T-helper 1 cell treated with Interleukin-12 subunit alpha and Interleukin-12 subunit beta and Interleukin-4 antibody, amounts not matched to agents 30 μg/mL and 1 μg/mL, for 36 hours (primary cell): ENCODE measurements around the gene CDRT4.

Experiments used
- H3K27ac Mint-ChIP-seq: one replicate; pipeline ENCODE4 v1.8.0; 2021; ENCODE audit warnings: mild to moderate bottlenecking, mixed read lengths
- H3K27me3 Mint-ChIP-seq: one replicate; pipeline ENCODE4 v1.8.0; 2021; ENCODE audit warnings: low read depth, mixed read lengths
- H3K36me3 Mint-ChIP-seq: one replicate; pipeline ENCODE4 v1.8.0; 2021; ENCODE audit warnings: low read depth, mixed read lengths
- H3K4me1 Mint-ChIP-seq: one replicate; pipeline ENCODE4 v1.8.0; 2021; ENCODE audit warnings: low read depth, mixed read lengths
- H3K4me3 Mint-ChIP-seq: one replicate; pipeline ENCODE4 v1.8.0; 2021; ENCODE audit warnings: mild to moderate bottlenecking, moderate library complexity, mixed read lengths
- H3K9me3 Mint-ChIP-seq: one replicate; pipeline ENCODE4 v1.8.0; 2021; ENCODE audit warnings: mixed read lengths

Gene CDRT4

DNA sequence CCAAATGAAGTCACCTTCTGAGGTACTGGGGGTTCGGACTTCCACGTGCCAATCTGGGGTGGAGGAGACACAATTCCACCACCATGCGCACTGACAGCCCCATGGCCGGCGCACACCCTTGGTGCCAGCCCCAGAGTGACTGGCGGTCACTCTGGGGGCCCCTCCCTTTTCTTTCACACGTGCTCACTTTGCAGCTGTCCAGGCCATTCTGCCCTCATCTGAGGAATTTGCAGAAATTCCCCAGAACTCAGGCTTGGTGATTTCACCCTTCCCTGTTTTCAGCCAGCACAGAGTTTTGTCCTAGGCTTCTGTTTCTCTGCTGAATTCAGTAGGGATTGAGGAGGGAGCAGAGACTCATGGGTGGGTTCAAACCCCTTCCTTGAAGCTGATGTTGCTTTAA, 54.8 kb downstream of the CDRT4 start:
- no peaks in the 10 kb centered on the region for H3K36me3 Mint-ChIP-seq
- no peaks in the 10 kb centered on the region for H3K27me3 Mint-ChIP-seq
- no peaks in the 10 kb centered on the region for H3K4me1 Mint-ChIP-seq
- no peaks in the 10 kb centered on the region for H3K9me3 Mint-ChIP-seq
- H3K4me3 Mint-ChIP-seq, result no peak overlapping the region
- H3K27ac Mint-ChIP-seq, result no peak overlapping the region

DNA sequence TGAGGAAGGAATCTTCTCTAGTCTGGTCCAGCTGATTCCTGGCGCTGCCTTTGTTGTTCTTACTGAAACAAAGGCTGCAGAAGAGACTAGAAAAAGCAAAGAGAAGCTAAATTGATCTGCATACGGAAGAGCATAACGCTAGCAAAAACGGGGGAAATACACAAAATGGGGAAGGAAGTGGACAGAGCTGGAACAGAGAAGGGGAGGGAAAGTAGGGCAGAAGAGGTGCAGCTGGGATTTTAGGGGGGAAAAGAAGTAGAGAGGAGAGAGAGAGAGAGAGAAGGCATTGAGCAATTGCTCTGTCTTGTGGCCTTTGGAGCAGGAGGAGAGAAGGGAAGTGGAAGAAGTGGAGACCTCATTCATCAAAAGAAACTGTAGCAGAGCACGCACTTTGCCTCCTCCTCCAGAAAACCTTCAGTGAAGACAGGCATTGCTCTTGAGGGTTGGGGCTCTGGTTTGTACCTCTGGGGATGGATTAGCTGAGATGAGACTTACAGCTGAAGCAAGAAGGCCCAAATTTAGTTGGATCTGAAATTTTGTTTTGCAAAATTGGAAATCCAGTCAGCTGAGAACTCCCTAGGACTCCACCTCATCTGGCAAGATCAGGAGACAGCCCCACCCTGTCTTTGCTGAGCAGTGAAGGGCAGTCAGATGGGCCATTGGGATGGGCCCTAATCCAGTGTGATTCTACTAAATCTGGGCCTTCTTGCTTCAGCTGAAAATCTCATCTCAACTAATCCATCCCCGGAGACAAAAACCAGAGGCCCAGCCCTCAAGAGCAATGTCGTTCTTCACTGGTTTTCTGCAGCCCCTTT, 55.8 kb downstream of the CDRT4 start:
- no peak overlapping the region for H3K4me3 Mint-ChIP-seq
- H3K27ac Mint-ChIP-seq, result no peak overlapping the region
- no peaks in the 10 kb centered on the region for H3K27me3 Mint-ChIP-seq
- no peaks in the 10 kb centered on the region for H3K9me3 Mint-ChIP-seq
- no peaks in the 10 kb centered on the region for H3K36me3 Mint-ChIP-seq
- no peaks in the 10 kb centered on the region for H3K4me1 Mint-ChIP-seq

DNA sequence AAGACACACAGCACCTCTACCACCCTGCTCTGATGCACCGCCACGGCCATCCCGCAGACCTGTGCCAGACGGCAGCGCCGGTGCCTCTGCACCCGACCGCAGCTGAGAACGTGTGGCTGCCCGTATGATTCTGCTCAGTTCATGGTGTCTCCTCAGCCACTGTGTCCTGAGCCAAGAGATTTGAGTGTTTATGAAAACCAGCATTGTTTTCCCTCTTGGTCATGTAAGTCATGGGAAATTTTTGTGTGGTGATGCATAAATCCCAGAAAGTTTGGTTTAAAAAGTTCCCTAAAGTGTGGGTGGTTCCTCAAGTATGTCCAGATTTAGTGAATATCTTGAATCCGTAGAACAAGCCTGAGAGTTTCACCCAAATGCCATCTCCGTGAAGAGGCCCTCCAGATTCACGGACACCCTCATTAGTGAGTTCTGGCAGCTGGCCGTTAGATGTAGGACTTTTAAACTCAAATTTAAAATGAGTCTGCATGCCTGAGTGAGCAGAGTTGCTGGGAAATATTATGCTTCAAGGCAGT, 57.6 kb downstream of the CDRT4 start:
- Mint-ChIP-seq H3K4me3 (no peak overlapping the region), H3K9me3 (no peaks in the 10 kb centered on the region), H3K27ac (no peak overlapping the region), H3K27me3 (no peaks in the 10 kb centered on the region), H3K4me1 (no peaks in the 10 kb centered on the region), H3K36me3 (no peaks in the 10 kb centered on the region)

DNA sequence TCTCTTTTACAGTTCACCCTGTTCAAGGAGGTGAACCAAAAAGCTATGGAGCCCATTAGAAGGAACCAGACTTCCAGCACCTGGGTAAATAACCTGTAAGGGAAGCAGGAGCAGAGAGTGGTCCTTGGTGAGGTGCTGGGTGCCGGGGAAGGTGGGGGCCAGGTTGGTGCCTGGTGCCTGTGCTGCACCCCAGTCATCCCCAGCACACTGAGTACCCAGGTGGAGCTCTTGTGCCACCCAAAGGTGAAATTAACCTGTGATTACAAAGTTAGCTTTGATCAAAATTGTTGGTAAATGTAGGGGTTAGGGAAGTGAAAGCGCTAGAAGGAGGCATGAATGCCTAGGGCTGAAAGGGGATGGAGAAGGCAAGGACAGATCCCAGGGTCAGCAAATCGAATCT, 58.6 kb downstream of the CDRT4 start:
- Mint-ChIP-seq H3K9me3 (no peaks in the 10 kb centered on the region), H3K27me3 (no peaks in the 10 kb centered on the region), H3K27ac (no peak overlapping the region), H3K4me3 (no peak overlapping the region), H3K36me3 (no peaks in the 10 kb centered on the region), H3K4me1 (no peaks in the 10 kb centered on the region)

DNA sequence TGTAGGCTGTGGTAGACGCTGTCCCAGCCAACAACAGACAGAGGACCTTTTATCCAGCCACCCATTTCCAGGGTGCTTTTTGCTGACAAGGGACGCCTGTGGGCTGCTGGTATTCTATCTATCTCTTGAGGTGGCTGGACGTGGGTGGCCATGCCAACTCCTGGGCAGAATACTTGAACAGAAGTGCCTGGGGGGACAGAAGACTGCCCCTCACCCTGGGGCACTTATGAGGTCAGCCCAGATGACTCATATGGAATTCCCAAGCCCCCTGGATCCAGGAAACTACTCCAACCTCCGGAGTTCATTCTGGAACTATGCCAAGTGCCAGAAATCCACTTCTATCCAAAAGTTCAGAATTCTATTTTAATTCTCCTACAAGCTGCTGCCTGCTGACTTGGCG, 61.3 kb downstream of the CDRT4 start:
- Mint-ChIP-seq H3K27ac (no peak overlapping the region), H3K36me3 (no peaks in the 10 kb centered on the region), H3K4me3 (no peak overlapping the region), H3K9me3 (no peaks in the 10 kb centered on the region), H3K4me1 (no peaks in the 10 kb centered on the region), H3K27me3 (no peaks in the 10 kb centered on the region)

DNA sequence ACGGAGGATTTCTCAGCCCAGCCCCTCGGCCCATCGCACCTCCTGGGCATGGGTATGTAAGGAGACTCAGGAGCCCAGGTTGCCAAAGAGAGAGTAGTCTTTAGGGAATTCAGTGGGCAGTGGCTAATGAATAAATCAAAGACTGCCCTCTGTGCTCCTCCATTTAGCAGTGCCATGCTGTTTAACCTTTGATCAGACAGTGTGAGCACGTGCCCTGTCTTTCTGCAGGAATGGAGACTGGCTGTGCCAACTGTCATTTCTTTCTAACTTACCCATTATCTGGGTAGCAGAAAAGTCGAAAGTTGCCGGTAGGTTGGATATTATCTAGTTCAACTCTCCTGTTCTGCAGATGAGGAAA, 62.4 kb downstream of the CDRT4 start:
- no peaks in the 10 kb centered on the region for H3K36me3 Mint-ChIP-seq
- no peaks in the 10 kb centered on the region for H3K9me3 Mint-ChIP-seq
- H3K27ac Mint-ChIP-seq, result no peak overlapping the region
- H3K4me3 Mint-ChIP-seq, result no peak overlapping the region
- H3K4me1 Mint-ChIP-seq, result no peaks in the 10 kb centered on the region
- no peaks in the 10 kb centered on the region for H3K27me3 Mint-ChIP-seq

DNA sequence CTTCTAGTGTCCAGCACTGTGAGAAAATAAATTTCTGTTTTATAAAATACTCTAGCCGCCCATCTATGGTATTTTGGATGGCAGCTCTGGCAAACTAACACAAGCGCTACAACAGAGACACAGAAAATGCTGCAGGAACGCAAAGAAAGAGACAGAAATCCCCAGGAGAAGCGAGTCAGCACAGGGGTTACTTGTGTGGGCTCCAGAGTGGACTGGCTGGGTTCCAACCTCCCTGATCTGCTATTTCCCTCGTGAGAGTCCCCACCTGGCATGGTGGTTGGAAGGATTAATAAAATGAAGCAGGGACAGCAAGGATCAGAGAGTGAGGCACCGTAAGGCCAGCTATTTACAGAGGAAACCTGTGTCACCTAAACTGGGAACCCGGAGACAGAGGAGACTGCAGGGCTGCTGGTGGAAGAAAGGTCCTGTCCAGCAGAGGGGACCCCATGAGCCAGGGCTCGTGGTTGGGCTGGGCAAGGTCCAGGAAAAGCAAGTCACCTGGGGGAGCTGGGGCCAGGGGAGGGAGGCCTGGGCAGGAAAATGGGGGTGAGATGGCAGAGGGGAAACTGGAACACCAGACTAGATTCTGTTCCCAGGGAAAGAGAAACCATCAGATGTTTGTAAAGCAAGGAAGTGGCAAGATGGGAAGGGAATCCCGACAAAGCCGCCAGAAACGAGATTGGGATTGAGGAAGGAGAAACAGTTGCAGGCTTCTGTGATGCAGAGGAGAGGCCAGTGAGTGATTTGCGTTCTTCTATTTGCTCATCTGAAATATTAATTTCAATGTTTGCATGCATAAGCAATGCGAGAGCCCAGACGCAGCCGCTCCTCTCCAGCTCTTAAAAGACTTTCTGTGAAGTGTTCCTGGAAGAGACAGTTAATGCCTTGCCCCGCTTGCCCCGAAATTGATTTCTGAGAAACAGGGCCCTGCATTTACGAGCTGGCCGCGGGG, 63.0 kb downstream of the CDRT4 start:
- H3K9me3 Mint-ChIP-seq, result no peaks in the 10 kb centered on the region
- H3K27me3 Mint-ChIP-seq, result no peaks in the 10 kb centered on the region
- no peaks in the 10 kb centered on the region for H3K36me3 Mint-ChIP-seq
- no peak overlapping the region for H3K4me3 Mint-ChIP-seq
- no peaks in the 10 kb centered on the region for H3K4me1 Mint-ChIP-seq
- H3K27ac Mint-ChIP-seq, result no peak overlapping the region

DNA sequence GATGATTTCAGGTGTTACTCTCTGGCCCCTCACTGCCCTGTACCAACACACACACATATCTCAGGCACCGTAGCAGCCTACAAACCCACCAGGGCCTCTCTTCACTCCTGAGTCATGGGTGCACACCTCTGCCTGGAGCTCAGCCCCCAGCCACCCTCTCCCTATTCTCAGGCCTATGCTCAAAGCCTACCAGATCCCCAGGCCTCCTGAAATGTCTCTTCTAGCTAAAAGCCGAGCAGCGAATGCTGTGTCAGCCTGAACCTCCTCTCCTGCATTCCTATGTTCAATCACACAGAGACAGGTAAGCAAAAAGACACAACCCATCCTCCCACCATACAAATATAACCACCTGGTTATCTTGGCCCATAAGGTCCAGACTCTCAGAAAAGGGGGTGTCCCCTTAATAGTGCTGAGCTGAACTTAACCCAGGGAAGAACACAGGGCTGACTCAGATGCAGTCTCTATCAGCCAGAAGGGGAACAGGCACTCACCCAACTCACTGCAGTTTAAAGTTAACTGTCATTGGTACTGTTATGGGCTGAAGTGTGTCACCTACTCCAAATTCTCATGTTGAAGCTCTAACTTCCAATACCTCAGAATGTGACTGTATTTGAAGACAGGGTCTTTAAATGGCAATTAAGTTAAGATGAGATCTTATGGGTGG, 64.0 kb downstream of the CDRT4 start:
- no peaks in the 10 kb centered on the region for H3K9me3 Mint-ChIP-seq
- H3K36me3 Mint-ChIP-seq, result no peaks in the 10 kb centered on the region
- H3K27ac Mint-ChIP-seq, result no peak overlapping the region
- H3K27me3 Mint-ChIP-seq, result peaks cover 6% of the 10 kb centered on the region
- H3K4me1 Mint-ChIP-seq, result no peaks in the 10 kb centered on the region
- no peak overlapping the region for H3K4me3 Mint-ChIP-seq

DNA sequence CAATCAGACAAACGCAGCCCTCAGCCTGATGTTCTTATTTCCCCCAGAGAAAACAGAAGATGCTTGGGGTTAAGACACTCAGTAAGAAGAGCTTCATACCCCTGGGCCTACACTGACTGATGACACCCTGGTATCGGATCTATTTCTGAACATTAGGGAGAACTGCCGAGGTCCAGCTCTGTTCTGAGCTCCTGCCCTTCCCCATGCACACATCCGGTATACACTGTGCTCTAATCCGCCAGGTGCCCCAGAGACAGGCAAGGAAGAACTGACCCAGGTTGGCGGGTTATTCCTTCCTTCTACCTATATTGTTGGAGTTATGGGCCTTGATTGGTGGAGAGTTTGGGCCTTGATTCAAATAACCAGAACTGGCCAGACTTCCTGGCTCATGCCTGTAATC, 68.0 kb downstream of the CDRT4 start:
- H3K36me3 Mint-ChIP-seq, result no peaks in the 10 kb centered on the region
- no peaks in the 10 kb centered on the region for H3K4me1 Mint-ChIP-seq
- no peaks in the 10 kb centered on the region for H3K9me3 Mint-ChIP-seq
- H3K4me3 Mint-ChIP-seq, result no peak overlapping the region
- H3K27ac Mint-ChIP-seq, result no peak overlapping the region
- H3K27me3 Mint-ChIP-seq, result peaks cover 10% of the 10 kb centered on the region

DNA sequence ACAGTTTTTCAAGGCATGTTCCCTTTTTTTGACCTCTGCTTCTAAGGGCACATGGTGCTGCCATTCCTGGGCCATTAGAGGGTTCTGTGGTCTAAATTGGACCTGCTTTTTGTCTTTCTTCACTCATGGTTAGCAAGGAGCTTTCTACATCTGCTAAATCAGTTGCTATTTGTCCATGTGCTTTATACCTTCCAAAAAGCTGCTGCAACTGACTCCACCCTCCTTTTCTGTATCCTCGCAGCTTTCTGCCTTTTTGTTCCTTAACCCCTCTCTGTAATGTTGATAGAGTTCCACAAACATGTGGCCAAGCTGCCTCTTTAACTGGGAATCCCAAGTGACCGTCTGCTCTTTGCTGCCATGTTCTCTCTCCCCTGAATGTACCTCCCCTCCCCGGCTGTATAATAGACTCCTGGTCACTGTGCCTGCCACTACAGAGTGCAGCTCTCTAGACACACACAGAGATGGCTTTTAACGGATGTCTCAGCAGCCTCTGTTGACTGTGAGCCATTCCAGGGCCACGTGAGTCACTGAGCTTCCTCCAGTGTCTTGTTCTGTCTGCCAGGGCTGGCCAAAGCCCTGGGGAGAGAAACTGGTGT, 68.6 kb downstream of the CDRT4 start:
- no peak overlapping the region for H3K4me3 Mint-ChIP-seq
- H3K27me3 Mint-ChIP-seq, result peaks cover 10% of the 10 kb centered on the region
- H3K9me3 Mint-ChIP-seq, result no peaks in the 10 kb centered on the region
- no peaks in the 10 kb centered on the region for H3K36me3 Mint-ChIP-seq
- no peak overlapping the region for H3K27ac Mint-ChIP-seq
- H3K4me1 Mint-ChIP-seq, result no peaks in the 10 kb centered on the region

DNA sequence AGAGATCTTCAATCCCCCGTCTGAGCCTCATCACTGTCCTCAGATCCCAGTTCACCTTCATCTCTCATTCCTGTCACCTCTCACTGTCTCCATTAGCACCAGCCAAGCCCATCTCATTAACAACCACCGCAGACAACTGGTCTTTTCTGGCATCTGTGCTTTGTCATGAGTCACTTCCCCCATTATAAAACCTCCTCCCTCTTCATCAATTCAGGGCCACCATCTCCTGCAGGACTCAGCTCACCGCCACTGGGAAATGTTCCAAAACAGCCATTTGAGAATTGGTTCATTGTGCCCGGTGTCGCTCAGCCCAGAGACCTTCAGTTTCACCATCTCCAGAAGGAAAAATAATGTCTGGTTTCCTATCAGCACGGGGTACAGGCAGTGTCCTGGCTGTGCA, 69.1 kb downstream of the CDRT4 start:
- Mint-ChIP-seq H3K4me1 (no peaks in the 10 kb centered on the region), H3K36me3 (no peaks in the 10 kb centered on the region), H3K27ac (no peak overlapping the region), H3K9me3 (no peaks in the 10 kb centered on the region), H3K27me3 (peaks cover 10% of the 10 kb centered on the region), H3K4me3 (no peak overlapping the region)

DNA sequence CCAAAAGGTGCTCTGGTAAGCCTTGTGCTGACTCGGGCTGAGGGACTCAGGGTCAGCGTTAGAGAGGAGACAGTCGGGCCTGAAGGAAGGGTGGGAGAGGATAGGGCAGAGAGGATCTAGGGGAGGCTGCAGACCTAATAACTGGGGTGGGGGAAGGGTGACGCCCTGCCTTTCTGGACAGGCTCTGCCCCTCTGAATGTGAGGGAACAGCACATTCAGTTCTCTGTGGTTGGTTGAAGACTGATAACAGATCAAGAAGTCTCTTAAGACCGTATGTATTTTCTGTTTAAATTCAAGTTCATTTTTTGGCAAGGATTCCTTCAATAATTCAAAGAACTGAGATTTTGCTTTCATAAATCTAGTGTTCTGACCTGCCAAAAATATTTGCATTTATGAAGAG, 69.8 kb downstream of the CDRT4 start:
- no peaks in the 10 kb centered on the region for H3K4me1 Mint-ChIP-seq

DNA sequence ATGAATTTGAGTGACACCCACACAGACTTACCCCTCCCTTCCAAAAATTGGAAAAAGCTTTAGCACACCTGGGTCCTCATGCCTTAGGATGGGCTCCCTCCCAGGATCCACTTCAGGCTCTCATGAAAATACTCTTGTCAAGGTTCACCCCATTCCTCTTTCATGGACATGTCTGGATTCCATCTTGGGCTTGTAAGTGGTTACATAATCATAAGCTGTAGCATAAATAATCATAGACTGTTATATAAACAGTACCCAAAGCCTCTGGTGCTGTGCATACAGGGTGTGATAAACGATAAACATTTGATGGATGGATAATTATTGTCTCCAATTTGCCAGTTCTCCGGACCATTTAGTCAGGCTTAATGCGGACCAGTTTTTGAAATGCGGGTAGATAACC, 72.3 kb downstream of the CDRT4 start:
- H3K4me3 Mint-ChIP-seq, result no peak overlapping the region
- peaks cover 10% of the 10 kb centered on the region for H3K27me3 Mint-ChIP-seq
- no peaks in the 10 kb centered on the region for H3K36me3 Mint-ChIP-seq
- no peaks in the 10 kb centered on the region for H3K9me3 Mint-ChIP-seq
- H3K27ac Mint-ChIP-seq, result no peak overlapping the region
- no peaks in the 10 kb centered on the region for H3K4me1 Mint-ChIP-seq

More for the DNA sequence above, 69.8 kb downstream of the CDRT4 start:
- no peak overlapping the region for H3K27ac Mint-ChIP-seq
- peaks cover 10% of the 10 kb centered on the region for H3K27me3 Mint-ChIP-seq
- H3K4me3 Mint-ChIP-seq, result no peak overlapping the region
- H3K36me3 Mint-ChIP-seq, result no peaks in the 10 kb centered on the region
- no peaks in the 10 kb centered on the region for H3K9me3 Mint-ChIP-seq

DNA sequence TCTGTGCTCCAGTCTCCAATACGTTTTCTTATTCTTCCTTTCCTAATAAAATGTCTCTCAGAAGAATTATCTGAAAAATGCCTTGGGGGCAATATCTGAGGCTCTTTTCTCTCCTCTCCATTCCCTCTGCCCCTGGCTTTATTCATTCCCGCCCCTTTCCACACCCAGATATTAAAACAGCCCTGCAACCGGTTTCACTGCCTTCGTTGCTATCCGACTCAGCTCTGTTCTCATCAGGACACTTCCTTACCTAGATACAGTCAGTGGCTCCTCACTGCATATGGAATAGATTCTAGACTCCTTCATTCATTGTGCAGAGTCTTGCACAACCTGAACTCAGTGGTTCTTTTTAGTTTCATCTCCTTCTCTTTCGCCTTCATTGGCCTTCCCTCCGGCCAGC, 74.0 kb downstream of the CDRT4 start:
- Mint-ChIP-seq H3K27ac (no peak overlapping the region), H3K36me3 (no peaks in the 10 kb centered on the region), H3K27me3 (peaks cover 5% of the 10 kb centered on the region), H3K4me1 (no peaks in the 10 kb centered on the region), H3K4me3 (no peak overlapping the region), H3K9me3 (no peaks in the 10 kb centered on the region)
